Hematopoietic multipotent progenitor cell treated with erythropoietin and hydrocortisone succinate and interleukin-3 and kit ligand, for 6 days (in vitro differentiated cells): ENCODE measurements around the gene ZNF33B.
"Not testable (repeated sequence)": the region's sequence is repeated elsewhere in the genome, so short reads cannot be mapped to it uniquely, and the experiment has no call there.

Experiments
- DNase-seq: peaks from one replicate; pipeline ENCODE4 v3.0.0-alpha.2; 2015

ZNF33B gene

GRCh38 chr10:42638055-42638820 is at the start of gene ZNF33B:
Gene ZNF33B (minus strand): TSS chr10:42638570. CDS start chr10:42636928, 1,642 bp downstream.
- peak; percentile 98 for DNase-seq

- DNase-seq, result no peak
These were observed 46.1 kb upstream of the ZNF33B start for GRCh38 chr10:42684517-42684916.

- DNase-seq, result no peak
These were observed 41.9 kb upstream of the ZNF33B start for GRCh38 chr10:42680267-42680666.

- not testable (repeated sequence) for DNase-seq
These were observed 27.0 kb upstream of the ZNF33B start for GRCh38 chr10:42665181-42665979.

- peak; percentile 52 for DNase-seq
These were observed 16.0 kb upstream of the ZNF33B start for GRCh38 chr10:42654419-42654818.

- no peak for DNase-seq
These were observed 14.5 kb upstream of the ZNF33B start for GRCh38 chr10:42652858-42653257.

- DNase-seq, result no peak
These were observed 12.0 kb upstream of the ZNF33B start for GRCh38 chr10:42650374-42650773.

- no peak for DNase-seq
These were observed 10.1 kb upstream of the ZNF33B start for GRCh38 chr10:42648512-42648911.

- DNase-seq, result peak; percentile 90
These were observed 8.6 kb upstream of the ZNF33B start for GRCh38 chr10:42646687-42647640.

- DNase-seq, result no peak
These were observed 7.8 kb upstream of the ZNF33B start for GRCh38 chr10:42646214-42646613.

GRCh38 chr10:42645516-42645915 is 7.1 kb upstream of the ZNF33B start:
- DNase-seq, result no peak

- peak; percentile 90 for DNase-seq
These were observed 6.7 kb upstream of the ZNF33B start for GRCh38 chr10:42645103-42645502.

GRCh38 chr10:42640610-42641229 is 2.4 kb upstream of the ZNF33B start:
- no peak for DNase-seq

GRCh38 chr10:42638821-42639270 is 476 bp upstream of the ZNF33B start:
- peak; percentile 77 for DNase-seq

- no peak for DNase-seq
These were observed 719 bp downstream of the ZNF33B start for GRCh38 chr10:42637648-42638054.

- no peak for DNase-seq
These were observed 1.2 kb downstream of the ZNF33B start for GRCh38 chr10:42637142-42637541.

- DNase-seq, result no peak
These were observed 3.3 kb downstream of the ZNF33B start for GRCh38 chr10:42635098-42635497.

- DNase-seq, result no peak
These were observed 5.8 kb downstream of the ZNF33B start for GRCh38 chr10:42632564-42632963.

- DNase-seq, result no peak
These were observed 7.7 kb downstream of the ZNF33B start for GRCh38 chr10:42630537-42631134.

- no peak for DNase-seq
These were observed 14.4 kb downstream of the ZNF33B start for GRCh38 chr10:42623929-42624328.

- DNase-seq, result no peak
These were observed 19.9 kb downstream of the ZNF33B start for GRCh38 chr10:42618424-42618823.

GRCh38 chr10:42615419-42615818 is 23.0 kb downstream of the ZNF33B start:
- DNase-seq, result no peak
